ENCODE data around the gene EME2. TPM values are rescaled to one million over a fixed set of nuclear protein-coding genes. Genes with fewer than 3 reads are reported as not detected.

Gene EME2
- polyA plus RNA-seq, 1 donor from 2014 or later, result 1.5 TPM

GRCh38 chr16:1740781-1741490 lies 31.7 kb upstream of the EME2 start:
- no peak overlapping the region for H3K4me3 Mint-ChIP-seq
- no peaks in the 10 kb centered on the region for H3K9me3 Mint-ChIP-seq
- H3K36me3 Mint-ChIP-seq, result no peaks in the 10 kb centered on the region
- peak overlapping the region in 1 of 3 donors; percentile 76 for H3K27ac Mint-ChIP-seq
- H3K27me3 Mint-ChIP-seq, result no peaks in the 10 kb centered on the region
- no peaks in the 10 kb centered on the region for H3K4me1 Mint-ChIP-seq

- H3K4me1 Mint-ChIP-seq, result no peaks in the 10 kb centered on the region
- H3K4me3 Mint-ChIP-seq, result no peak overlapping the region
- no peak overlapping the region for H3K27ac Mint-ChIP-seq
- H3K36me3 Mint-ChIP-seq, result no peaks in the 10 kb centered on the region
- H3K27me3 Mint-ChIP-seq, result no peaks in the 10 kb centered on the region
- no peaks in the 10 kb centered on the region for H3K9me3 Mint-ChIP-seq
These were observed 31.0 kb upstream of the EME2 start for GRCh38 chr16:1741553-1742165.

- Mint-ChIP-seq H3K27ac (peak overlapping the region in 1 of 3 donors; percentile 43), H3K4me1 (no peaks in the 10 kb centered on the region), H3K9me3 (no peaks in the 10 kb centered on the region), H3K27me3 (no peaks in the 10 kb centered on the region), H3K4me3 (no peak overlapping the region), H3K36me3 (no peaks in the 10 kb centered on the region)
These were observed 29.0 kb upstream of the EME2 start for GRCh38 chr16:1743376-1744337.

DNA sequence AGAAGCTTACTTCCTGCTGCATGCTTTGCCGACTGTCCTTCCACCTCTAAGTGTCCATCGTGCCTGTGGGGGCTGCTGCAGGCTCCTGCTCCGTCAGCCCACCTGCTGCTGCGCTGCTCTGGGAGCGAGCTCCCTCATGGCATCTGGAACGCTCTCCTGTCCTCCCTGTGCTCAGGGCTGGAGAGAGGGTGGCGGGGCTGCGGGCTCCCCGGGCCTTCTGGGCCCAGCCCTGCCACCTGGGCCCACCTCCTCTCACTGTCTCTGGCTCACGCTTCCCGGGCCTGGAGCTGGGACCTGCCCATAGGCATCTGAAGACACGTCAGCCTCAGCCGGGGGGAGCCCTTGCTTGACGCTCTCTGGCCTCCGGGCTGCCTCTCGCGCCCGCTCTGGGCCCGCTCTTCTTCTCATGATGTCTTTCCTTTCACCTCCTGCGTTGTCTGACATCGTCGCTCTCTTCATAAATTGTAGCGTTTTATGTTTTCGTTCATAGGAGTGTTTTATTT lies 28.2 kb upstream of the EME2 start:
- H3K36me3 Mint-ChIP-seq, result no peaks in the 10 kb centered on the region

DNA sequence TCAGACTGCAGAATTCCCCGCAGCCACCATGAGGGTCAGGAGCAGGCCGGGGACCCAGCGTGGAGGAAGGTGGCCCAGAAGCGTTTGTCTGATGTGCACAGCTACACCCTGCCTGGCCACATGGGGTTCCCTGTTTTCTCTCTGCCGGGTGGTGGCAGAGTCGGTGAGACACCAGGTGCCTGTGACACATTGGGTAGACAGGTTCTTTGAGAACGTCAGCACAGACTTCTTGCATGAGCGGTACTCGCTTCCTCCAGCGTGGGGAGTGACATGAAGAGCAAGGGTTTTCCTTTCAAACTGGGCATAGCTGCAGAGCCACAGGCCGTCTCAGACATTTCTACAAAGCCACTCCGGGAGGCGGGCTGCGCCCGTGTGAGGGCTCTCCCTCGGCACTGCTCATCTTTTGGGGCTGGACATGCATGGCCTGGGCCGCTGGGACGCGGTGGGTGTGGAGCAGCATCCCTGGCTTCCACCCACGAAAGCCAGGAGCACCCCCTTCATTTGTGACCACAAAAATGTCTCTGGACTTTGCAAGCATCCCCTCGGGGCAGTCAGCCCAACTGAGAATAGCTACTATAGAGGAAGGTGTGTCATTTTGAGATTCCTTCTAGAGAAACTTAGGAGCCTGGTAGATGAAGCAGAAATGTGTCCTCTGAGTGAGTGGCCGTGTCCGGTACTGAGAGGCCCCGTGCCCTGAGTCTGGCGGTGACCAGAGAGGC lies 27.3 kb upstream of the EME2 start:
- no peaks in the 10 kb centered on the region for H3K4me1 Mint-ChIP-seq
- H3K9me3 Mint-ChIP-seq, result no peaks in the 10 kb centered on the region
- H3K27me3 Mint-ChIP-seq, result no peaks in the 10 kb centered on the region
- no peak overlapping the region for H3K4me3 Mint-ChIP-seq
- H3K36me3 Mint-ChIP-seq, result no peaks in the 10 kb centered on the region
- peak overlapping the region in 2 of 3 donors; percentile 39 to 64 for H3K27ac Mint-ChIP-seq

More for the DNA sequence above, 28.2 kb upstream of the EME2 start:
- no peak overlapping the region for H3K4me3 Mint-ChIP-seq
- H3K4me1 Mint-ChIP-seq, result no peaks in the 10 kb centered on the region
- no peaks in the 10 kb centered on the region for H3K27me3 Mint-ChIP-seq
- no peaks in the 10 kb centered on the region for H3K9me3 Mint-ChIP-seq
- peak overlapping the region in 2 of 3 donors; percentile 39 to 43 for H3K27ac Mint-ChIP-seq

- Mint-ChIP-seq H3K4me1 (no peaks in the 10 kb centered on the region), H3K4me3 (no peak overlapping the region), H3K27me3 (no peaks in the 10 kb centered on the region), H3K36me3 (no peaks in the 10 kb centered on the region), H3K9me3 (no peaks in the 10 kb centered on the region), H3K27ac (no peak overlapping the region)
These were observed 26.5 kb upstream of the EME2 start for GRCh38 chr16:1745900-1746692.

DNA sequence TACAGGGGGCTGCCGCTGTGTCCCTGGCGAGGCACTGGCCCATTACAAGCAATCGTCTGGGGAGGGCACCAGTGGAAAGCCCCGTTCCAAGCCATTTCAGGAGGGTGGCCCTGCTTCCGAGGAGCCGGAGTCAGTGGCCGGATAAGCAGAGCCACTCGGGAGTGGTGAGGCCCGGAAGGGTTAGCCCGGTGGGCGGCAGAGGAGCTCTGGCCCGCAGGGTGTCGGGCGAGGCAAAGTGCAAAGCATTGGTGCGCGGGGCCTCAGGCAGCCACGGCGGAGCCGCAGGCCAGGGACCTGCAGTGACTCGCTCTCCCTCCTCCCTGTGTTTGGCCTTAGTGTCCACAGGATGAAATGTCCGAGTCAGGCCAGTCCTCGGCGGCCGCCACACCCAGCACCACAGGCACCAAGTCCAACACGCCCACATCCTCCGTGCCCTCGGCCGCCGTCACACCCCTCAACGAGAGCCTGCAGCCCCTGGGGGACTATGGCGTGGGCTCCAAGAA lies 25.9 kb upstream of the EME2 start:
- no peaks in the 10 kb centered on the region for H3K36me3 Mint-ChIP-seq
- no peaks in the 10 kb centered on the region for H3K9me3 Mint-ChIP-seq
- H3K4me1 Mint-ChIP-seq, result no peaks in the 10 kb centered on the region
- no peak overlapping the region for H3K27ac Mint-ChIP-seq
- no peaks in the 10 kb centered on the region for H3K27me3 Mint-ChIP-seq
- peak overlapping the region in 1 of 4 donors; percentile 17 for H3K4me3 Mint-ChIP-seq

DNA sequence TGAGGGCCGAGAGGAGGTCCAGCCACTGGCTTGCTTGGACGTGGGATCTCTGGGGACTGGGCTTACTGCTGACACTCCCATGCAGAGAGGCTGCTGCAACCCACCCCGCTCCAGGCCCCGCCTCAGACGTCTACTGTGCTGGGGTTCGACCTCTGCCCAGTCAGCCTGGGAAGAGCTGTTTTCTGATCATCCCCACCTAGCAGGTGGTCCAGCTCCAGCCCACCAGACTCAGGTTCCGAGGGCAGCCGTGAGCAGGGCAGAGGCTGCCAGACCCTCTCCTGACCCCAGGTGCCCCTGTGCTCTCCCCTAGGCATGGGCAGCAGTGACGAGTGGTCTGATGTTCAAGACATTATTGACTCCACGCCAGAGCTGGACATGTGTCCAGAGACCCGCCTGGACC lies 24.7 kb upstream of the EME2 start:
- Mint-ChIP-seq H3K9me3 (no peaks in the 10 kb centered on the region), H3K4me3 (no peak overlapping the region), H3K27me3 (no peaks in the 10 kb centered on the region), H3K36me3 (no peaks in the 10 kb centered on the region), H3K4me1 (no peaks in the 10 kb centered on the region), H3K27ac (no peak overlapping the region)

DNA sequence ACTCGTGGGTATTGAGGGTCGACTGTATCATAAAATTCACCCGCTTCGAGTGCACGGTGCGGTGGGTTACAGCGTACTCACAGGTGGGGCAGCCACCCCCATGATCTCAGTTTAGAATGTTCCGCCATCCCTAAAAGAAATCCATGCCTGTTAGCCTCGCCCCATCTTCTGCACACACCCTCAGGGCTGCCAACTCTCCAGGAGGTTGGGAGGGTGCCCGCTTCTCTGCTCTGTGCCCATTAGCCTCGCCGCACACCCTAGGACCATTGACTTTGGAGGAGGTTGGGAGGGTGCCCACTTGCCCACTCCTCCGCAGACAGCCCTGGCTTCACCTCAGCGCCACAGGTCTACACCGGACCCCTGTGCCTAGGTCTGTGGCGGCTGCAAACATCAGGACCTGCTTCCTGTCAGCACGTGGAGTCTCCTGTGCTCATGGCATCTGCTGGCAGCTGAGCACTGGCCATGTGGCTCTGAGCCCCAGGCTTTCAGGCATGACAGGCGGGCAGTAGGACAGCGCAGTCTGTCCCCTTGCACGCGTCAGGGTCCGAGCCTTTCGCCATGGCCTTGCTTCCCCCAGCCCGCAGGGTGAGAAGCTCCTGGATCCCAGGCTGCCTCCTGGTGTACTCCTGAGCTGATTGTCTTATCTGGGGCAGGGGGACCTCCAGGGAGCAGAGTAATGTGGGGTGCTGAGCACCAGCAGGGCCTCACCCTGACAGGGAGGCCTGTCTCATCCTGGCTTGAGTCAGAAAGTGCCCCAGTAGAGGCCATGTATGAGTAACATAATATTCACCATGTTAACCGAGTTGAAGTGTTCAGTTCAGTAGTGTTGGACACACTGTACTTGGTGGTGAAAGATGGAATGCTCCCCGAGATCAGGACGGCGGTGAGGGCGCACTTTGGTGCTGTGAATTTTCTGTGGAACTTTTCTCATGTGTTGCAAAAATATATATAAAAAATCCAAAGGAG lies 23.2 kb upstream of the EME2 start:
- Mint-ChIP-seq H3K4me3 (no peak overlapping the region), H3K9me3 (no peaks in the 10 kb centered on the region), H3K36me3 (no peaks in the 10 kb centered on the region), H3K27me3 (no peaks in the 10 kb centered on the region), H3K4me1 (no peaks in the 10 kb centered on the region), H3K27ac (peak overlapping the region in 2 of 3 donors; percentile 32 to 53)

DNA sequence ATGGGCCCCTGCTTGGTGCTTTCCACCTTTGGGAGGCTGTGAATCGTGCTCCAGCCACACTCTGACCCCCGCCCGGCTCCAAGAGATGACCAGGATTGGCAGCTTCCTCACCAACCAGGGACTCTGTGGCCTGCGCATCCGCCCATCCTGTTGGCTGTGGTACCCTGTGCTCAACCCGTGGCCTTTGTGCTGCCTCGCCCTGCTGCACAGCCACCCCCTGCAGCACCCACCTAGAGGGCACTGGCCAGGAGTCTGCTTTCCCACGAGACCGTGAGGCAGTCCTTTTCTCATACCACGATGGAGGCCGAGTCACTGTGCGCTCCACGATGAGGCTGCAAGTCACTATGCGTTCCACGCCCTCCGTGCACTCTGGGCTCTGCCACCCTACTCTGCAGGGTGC lies 20.7 kb upstream of the EME2 start:
- H3K36me3 Mint-ChIP-seq, result no peaks in the 10 kb centered on the region
- no peak overlapping the region for H3K4me3 Mint-ChIP-seq
- H3K27me3 Mint-ChIP-seq, result no peaks in the 10 kb centered on the region
- H3K4me1 Mint-ChIP-seq, result no peaks in the 10 kb centered on the region
- no peaks in the 10 kb centered on the region for H3K9me3 Mint-ChIP-seq
- H3K27ac Mint-ChIP-seq, result no peak overlapping the region

GRCh38 chr16:1752853-1753252 lies 19.8 kb upstream of the EME2 start:
- H3K4me3 Mint-ChIP-seq, result no peak overlapping the region
- no peaks in the 10 kb centered on the region for H3K9me3 Mint-ChIP-seq
- H3K36me3 Mint-ChIP-seq, result no peaks in the 10 kb centered on the region
- peak overlapping the region in 2 of 3 donors; percentile 73 for H3K27ac Mint-ChIP-seq
- no peaks in the 10 kb centered on the region for H3K27me3 Mint-ChIP-seq
- no peaks in the 10 kb centered on the region for H3K4me1 Mint-ChIP-seq

DNA sequence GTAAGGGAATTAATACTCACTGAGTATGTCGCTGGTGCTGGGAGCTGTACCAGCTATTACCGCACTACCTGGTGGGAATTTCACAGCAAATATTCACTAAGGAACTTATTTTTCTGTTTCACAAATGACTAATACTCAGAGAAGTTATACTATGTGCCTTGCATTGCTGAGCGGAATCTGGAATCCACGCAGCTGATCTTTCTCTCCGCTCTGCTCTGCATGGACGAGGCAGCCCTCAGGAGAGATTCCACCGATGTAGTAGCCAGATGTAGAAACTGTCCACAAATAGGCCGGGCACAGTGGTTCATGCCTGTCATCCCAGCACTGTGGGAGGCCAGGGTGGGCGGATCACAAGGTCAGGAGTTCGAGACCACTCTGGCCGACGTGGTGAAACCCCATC lies 18.4 kb upstream of the EME2 start:
- H3K4me3 Mint-ChIP-seq, result no peak overlapping the region
- no peak overlapping the region for H3K27ac Mint-ChIP-seq
- H3K27me3 Mint-ChIP-seq, result no peaks in the 10 kb centered on the region

More for the DNA sequence above, 18.4 kb upstream of the EME2 start:
- H3K36me3 Mint-ChIP-seq, result no peaks in the 10 kb centered on the region
- H3K9me3 Mint-ChIP-seq, result no peaks in the 10 kb centered on the region
- no peaks in the 10 kb centered on the region for H3K4me1 Mint-ChIP-seq

Measured in IgD-negative memory B cell (primary cell).